Liver (tissue), 9 donors: ENCODE data around the gene HORMAD2. TPM values are rescaled to one million over a fixed set of nuclear protein-coding genes. Genes with fewer than 3 reads are reported as not detected.

Source experiments
- DNase-seq: peaks from one replicate; pipeline ENCODE4 v3.0.0-alpha.2; 2017; ENCODE audit warnings: low spot score
- H3K27ac ChIP-seq, 2 donors: one replicate each; pipeline ENCODE4 v1.7.0; 2013; ENCODE audit warnings: inconsistent platforms in 2 of 2, low read length in 2 of 2, control low read depth in 1 of 2, low read depth in 1 of 2, mild to moderate bottlenecking in 1 of 2
- H3K27me3 ChIP-seq, 4 donors: one replicate each; pipeline versions ENCODE4 v1.6.1 to v1.7.0; 2013; ENCODE audit warnings: low read length in 3 of 4, inconsistent platforms in 1 of 4, mild to moderate bottlenecking in 1 of 4, moderate library complexity in 1 of 4; ENCODE audit not compliant: control insufficient read depth in 4 of 4, insufficient read depth in 4 of 4
- H3K36me3 ChIP-seq, 4 donors: one replicate each; pipeline versions ENCODE4 v1.6.1 to v1.7.0; 2013; ENCODE audit warnings: low read length in 3 of 4, mild to moderate bottlenecking in 3 of 4, low read depth in 1 of 4, moderate library complexity in 1 of 4; ENCODE audit not compliant: control insufficient read depth in 4 of 4, insufficient read depth in 3 of 4
- H3K4me1 ChIP-seq, 4 donors: one replicate each; pipeline versions ENCODE4 v1.6.1 to v1.7.0; 2013; ENCODE audit warnings: low read length in 3 of 4, mild to moderate bottlenecking in 3 of 4, moderate library complexity in 1 of 4; ENCODE audit not compliant: control insufficient read depth in 4 of 4, insufficient read depth in 4 of 4
- H3K4me3 ChIP-seq, 3 donors: one replicate each; pipeline versions ENCODE4 v1.6.1 to v1.7.0; 2013; ENCODE audit warnings: low read length in 3 of 3, control low read depth in 1 of 3, low read depth in 1 of 3, mild to moderate bottlenecking in 1 of 3
- H3K9ac ChIP-seq, 2 donors: one replicate each; pipeline ENCODE4 v1.7.0; 2013; ENCODE audit warnings: low read length in 2 of 2, mild to moderate bottlenecking in 2 of 2, moderate library complexity in 2 of 2, control low read depth in 1 of 2, low read depth in 1 of 2
- H3K9me3 ChIP-seq, 4 donors: one replicate each; pipeline versions ENCODE4 v1.6.1 to v1.7.0; 2013; ENCODE audit warnings: low read length in 3 of 4; ENCODE audit not compliant: control insufficient read depth in 4 of 4
- CTCF ChIP-seq: fragments of 150-350 bp; IDR thresholded peaks from 2 replicates; pipeline ENCODE4 v1.5.1; 2017; ENCODE audit warnings: improper control_type of control experiment, low read depth, low read length; ENCODE audit not compliant: missing input control
- EGR1 ChIP-seq, 2 donors: IDR thresholded peaks; 2 replicates each; pipeline ENCODE4 v1.6.1; 2016 to 2018; ENCODE audit warnings: antibody characterized with exemption in 2 of 2, low read depth in 2 of 2
- FOXA1 ChIP-seq: IDR thresholded peaks from 2 replicates; pipeline ENCODE4 v1.6.1; 2016; ENCODE audit warnings: antibody characterized with exemption
- FOXA2 ChIP-seq: IDR thresholded peaks from 2 replicates; pipeline ENCODE4 v1.6.1; 2016; ENCODE audit warnings: antibody characterized with exemption
- GABPA ChIP-seq, 2 donors: IDR thresholded peaks in 1 of 2; conservative IDR thresholded peaks in 1 of 2; 2 replicates each; pipeline ENCODE4 v1.6.1; 2016; ENCODE audit warnings: antibody characterized with exemption in 2 of 2, mild to moderate bottlenecking in 1 of 2, moderate library complexity in 1 of 2
- HNF4A ChIP-seq, 2 donors: conservative IDR thresholded peaks; 2 replicates each; pipeline ENCODE4 v1.6.1; 2016; ENCODE audit warnings: antibody characterized with exemption in 2 of 2, mild to moderate bottlenecking in 2 of 2
- HNF4G ChIP-seq: IDR thresholded peaks from 2 replicates; pipeline ENCODE4 v1.6.1; 2016; ENCODE audit warnings: antibody characterized with exemption
- JUND ChIP-seq, 2 donors: IDR thresholded peaks; 2 replicates each; pipeline ENCODE4 v1.6.1; 2016; ENCODE audit warnings: antibody characterized with exemption in 2 of 2
- NR2F2 ChIP-seq: IDR thresholded peaks from 2 replicates; pipeline ENCODE4 v1.6.1; 2016; ENCODE audit warnings: antibody characterized with exemption
- RAD21 ChIP-seq, 2 donors: IDR thresholded peaks; 2 replicates each; pipeline ENCODE4 v1.6.1; 2016; ENCODE audit warnings: antibody characterized with exemption in 2 of 2, mild to moderate bottlenecking in 2 of 2
- RXRA ChIP-seq, 2 donors: IDR thresholded peaks; 2 replicates each; pipeline ENCODE4 v1.6.1; 2017 to 2018; ENCODE audit warnings: antibody characterized with exemption in 2 of 2, mild to moderate bottlenecking in 1 of 2
- SP1 ChIP-seq: IDR thresholded peaks from 2 replicates; pipeline ENCODE4 v1.6.1; 2018; ENCODE audit warnings: antibody characterized with exemption, mild to moderate bottlenecking
- TAF1 ChIP-seq: conservative IDR thresholded peaks from 2 replicates; pipeline ENCODE4 v1.6.1; 2016; ENCODE audit warnings: antibody characterized with exemption, mild to moderate bottlenecking
- YY1 ChIP-seq: IDR thresholded peaks from 2 replicates; pipeline ENCODE4 v1.6.1; 2016; ENCODE audit warnings: antibody characterized with exemption, mild to moderate bottlenecking
- ZBTB33 ChIP-seq: IDR thresholded peaks from 2 replicates; pipeline ENCODE4 v1.6.1; 2016; ENCODE audit warnings: antibody characterized with exemption
- WGBS: extraction: QIAGEN DNeasy Blood & Tissue Kit; methylation state at CpG from one replicate; pipeline ENCODE4 v1.1.7; 2013; 5-methylcytosine and 5-hydroxymethylcytosine counted together
- polyA plus RNA-seq, 2 donors: library from polyadenylated mRNA; stranded (reverse) in 1 of 2; unstranded in 1 of 2; fragments of 200-250 nt in 1 of 2; fragments of >200 nt in 1 of 2; fragmentation: Nextera tagmentation in 1 of 2; extraction: Ambion mirVana in 1 of 2; gene quantifications; one replicate each; pipeline versions ENCODE4 v1.2.1 to v1.2.3, GENCODE V29; 2013 to 2015
- total RNA-seq, 2 donors: library from RNA; depleted of rRNA; stranded (reverse); fragments of >200 nt; gene quantifications; one replicate each; pipeline ENCODE4 v1.2.3, GENCODE V29; 2014
- TF ChIP-seq, protein P1 (sequence below): IDR thresholded peaks from 2 replicates; pipeline ENCODE4 v1.6.1; 2016; ENCODE audit warnings: antibody characterized with exemption
- TF ChIP-seq, protein P2 (sequence below): IDR thresholded peaks from 2 replicates; pipeline ENCODE4 v1.6.1; 2016; ENCODE audit warnings: antibody characterized with exemption
- TF ChIP-seq, protein P3 (sequence below): IDR thresholded peaks from 2 replicates; pipeline ENCODE4 v1.6.1; 2016; ENCODE audit warnings: antibody characterized with exemption, mild to moderate bottlenecking
- donor health status: healthy.
- donor health status: healthy.
- donor health status: healthy.
- donor health status: healthy.
- donor health status: healthy.

Gene HORMAD2
- total and polyA plus RNA-seq, 4 donors = 0.44 to 2.8 (median 0.47) TPM; not detected in 1

DNA sequence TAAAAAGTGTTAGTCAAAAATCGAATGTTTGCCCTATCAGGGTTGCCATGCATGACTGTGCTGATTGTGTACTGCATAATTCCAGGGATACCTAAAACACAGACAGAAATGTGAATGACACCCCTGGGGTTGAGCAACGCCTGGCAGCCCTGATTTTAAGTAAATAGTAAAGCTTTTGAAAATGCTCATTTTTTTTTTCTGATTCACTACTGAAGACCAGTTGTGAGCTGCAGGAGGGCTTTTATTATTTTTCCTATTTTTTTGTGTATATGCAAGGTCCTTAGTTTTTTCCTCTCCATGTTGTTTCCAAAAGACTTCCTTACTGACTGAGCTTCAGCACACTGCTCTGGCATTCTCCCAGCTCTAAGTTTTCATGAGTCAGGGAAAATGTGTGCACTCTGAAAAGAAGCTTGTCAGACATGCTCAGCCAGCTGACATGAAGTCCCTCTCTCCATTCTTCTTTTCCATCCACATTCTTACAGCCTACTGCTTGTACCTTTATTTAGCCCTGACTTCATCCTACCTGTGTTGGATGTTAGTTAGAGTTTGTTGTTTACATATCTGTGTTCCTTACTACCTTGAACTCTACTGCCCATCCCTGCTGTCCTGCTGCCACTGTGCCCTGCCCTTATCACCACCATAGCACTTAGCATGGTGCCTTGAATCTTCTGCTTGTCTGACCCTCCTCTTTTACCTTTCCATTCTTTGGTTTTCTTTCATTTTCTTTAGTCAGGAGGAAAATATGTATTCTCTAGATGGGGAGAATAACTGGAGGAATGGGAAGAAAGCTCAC lies 79.5 kb downstream of the HORMAD2 start:
- Histone ChIP-seq H3K36me3 (no peaks in the 10 kb centered on the region), H3K9me3 (no peaks in the 10 kb centered on the region), H3K27me3 (no peaks in the 10 kb centered on the region), H3K4me1 (peaks cover 2 to 13% (median 10%) of the 10 kb centered on the region in 4 donors), H3K4me3 (no peak overlapping the region), H3K27ac (peak overlapping the region in 1 of 2 donors; percentile 52), H3K9ac (no peak overlapping the region)
- DNase-seq = no peak
- 25% methylated on average over 2 of the region's 2 CpGs for WGBS
- TF ChIP-seq TAF1 (no peak), GABPA (IDR thresholded peaks at IDR 0.05 in 1 of 2, conservative IDR thresholded peaks at IDR 0.05 in 1 of 2) (no peak), FOXA2 (peak; percentile 30), NR2F2 (no peak), ZBTB33 (no peak), CTCF (no peak), SP1 (no peak), RXRA (IDR thresholded peaks at IDR 0.05) (peak in 1 of 2 donors; percentile 43), RAD21 (IDR thresholded peaks at IDR 0.05) (no peak), FOXA1 (no peak), YY1 (peak; percentile 38), JUND (IDR thresholded peaks at IDR 0.05) (peak in 1 of 2 donors; percentile 32), HNF4G (no peak), EGR1 (IDR thresholded peaks at IDR 0.05; ENCODE audit: low read depth in 2 of 2) (no peak), HNF4A (conservative IDR thresholded peaks at IDR 0.05) (peak in 1 of 2 donors; percentile 24)
- TF ChIP-seq, protein P1, sequence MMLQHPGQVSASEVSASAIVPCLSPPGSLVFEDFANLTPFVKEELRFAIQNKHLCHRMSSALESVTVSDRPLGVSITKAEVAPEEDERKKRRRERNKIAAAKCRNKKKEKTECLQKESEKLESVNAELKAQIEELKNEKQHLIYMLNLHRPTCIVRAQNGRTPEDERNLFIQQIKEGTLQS = no peak
- TF ChIP-seq, protein P2, sequence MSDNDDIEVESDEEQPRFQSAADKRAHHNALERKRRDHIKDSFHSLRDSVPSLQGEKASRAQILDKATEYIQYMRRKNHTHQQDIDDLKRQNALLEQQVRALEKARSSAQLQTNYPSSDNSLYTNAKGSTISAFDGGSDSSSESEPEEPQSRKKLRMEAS = no peak
- TF ChIP-seq, protein P3, sequence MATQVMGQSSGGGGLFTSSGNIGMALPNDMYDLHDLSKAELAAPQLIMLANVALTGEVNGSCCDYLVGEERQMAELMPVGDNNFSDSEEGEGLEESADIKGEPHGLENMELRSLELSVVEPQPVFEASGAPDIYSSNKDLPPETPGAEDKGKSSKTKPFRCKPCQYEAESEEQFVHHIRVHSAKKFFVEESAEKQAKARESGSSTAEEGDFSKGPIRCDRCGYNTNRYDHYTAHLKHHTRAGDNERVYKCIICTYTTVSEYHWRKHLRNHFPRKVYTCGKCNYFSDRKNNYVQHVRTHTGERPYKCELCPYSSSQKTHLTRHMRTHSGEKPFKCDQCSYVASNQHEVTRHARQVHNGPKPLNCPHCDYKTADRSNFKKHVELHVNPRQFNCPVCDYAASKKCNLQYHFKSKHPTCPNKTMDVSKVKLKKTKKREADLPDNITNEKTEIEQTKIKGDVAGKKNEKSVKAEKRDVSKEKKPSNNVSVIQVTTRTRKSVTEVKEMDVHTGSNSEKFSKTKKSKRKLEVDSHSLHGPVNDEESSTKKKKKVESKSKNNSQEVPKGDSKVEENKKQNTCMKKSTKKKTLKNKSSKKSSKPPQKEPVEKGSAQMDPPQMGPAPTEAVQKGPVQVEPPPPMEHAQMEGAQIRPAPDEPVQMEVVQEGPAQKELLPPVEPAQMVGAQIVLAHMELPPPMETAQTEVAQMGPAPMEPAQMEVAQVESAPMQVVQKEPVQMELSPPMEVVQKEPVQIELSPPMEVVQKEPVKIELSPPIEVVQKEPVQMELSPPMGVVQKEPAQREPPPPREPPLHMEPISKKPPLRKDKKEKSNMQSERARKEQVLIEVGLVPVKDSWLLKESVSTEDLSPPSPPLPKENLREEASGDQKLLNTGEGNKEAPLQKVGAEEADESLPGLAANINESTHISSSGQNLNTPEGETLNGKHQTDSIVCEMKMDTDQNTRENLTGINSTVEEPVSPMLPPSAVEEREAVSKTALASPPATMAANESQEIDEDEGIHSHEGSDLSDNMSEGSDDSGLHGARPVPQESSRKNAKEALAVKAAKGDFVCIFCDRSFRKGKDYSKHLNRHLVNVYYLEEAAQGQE = no peak
